ENCODE data around the gene INTU.

DNA sequence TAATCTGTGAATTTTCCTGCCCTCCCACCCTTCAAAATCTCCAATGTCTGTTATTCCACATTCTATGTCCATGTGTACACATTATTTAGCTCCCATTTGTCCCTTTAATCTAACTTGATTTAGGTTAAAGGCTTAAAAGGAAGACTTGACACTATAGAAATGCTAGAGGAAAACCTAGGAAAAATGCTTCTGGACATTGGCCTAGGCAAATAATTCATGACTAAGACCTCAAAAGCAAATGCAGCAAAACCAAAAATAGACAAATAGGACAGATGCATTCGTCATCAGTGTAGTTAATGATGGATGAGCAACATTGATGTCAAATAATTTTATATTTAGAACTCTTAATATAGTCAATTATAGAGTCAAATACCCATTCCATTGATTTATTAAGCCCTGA is 36.9 kb downstream of the INTU start:
- TF ChIP-seq CTCF (IDR thresholded peaks at IDR 0.05) (no peak), POLR2A (IDR thresholded peaks at IDR 0.05) (no peak), POLR2AphosphoS5 (IDR thresholded peaks at IDR 0.05) (no peak)

Data from breast epithelium (tissue), 3 donors.